ENCODE measurements around the gene BUD23. TPM values are rescaled to one million over a fixed set of nuclear protein-coding genes. Genes with fewer than 3 reads are reported as not detected.

Gene BUD23
- total RNA-seq, 2 experiments from 2014 or later: 108 TPM

- peaks cover 2% of the 10 kb centered on the region for H3K27me3 Mint-ChIP-seq
- intact Hi-C loops (cut with micrococcal nuclease): no loop called here
- DNase-seq (no peak), ATAC-seq (no peak)
- no peak for TF ChIP-seq CTCF (IDR thresholded peaks at IDR 0.05)
- ChIA-PET POLR2A (interaction anchor here (0.6 to 2.3 kb wide), 8 partner anchors 11 to 216 kb away, joined by 3 to 8 read pairs (median 4); partner anchors contain the start of genes BAZ1B and STX1A), CTCF (interaction anchor here (0.9 to 5.2 kb wide), 6 partner anchors 11 to 131 kb away, joined by 3 to 84 read pairs (median 10); partner anchors contain the start of gene VPS37D)
- peaks cover 6% of the 10 kb centered on the region for H3K36me3 Mint-ChIP-seq (ENCODE audit: low read depth)
- H3K4me1 Mint-ChIP-seq (ENCODE audit: low read depth): peaks cover 4% of the 10 kb centered on the region
- H3K4me3 Mint-ChIP-seq: peak overlapping the region; percentile 93
- H3K9me3 Mint-ChIP-seq: no peaks in the 10 kb centered on the region
- peak overlapping the region; percentile 95 for H3K27ac Mint-ChIP-seq
Measured at GRCh38 chr7:73737491-73738219, 54.3 kb downstream of the BUD23 start.

- H3K4me1 Mint-ChIP-seq (ENCODE audit: low read depth): peaks cover 4% of the 10 kb centered on the region
- intact Hi-C loops (cut with micrococcal nuclease): no loop called here
- ATAC-seq (peak; percentile 24), DNase-seq (peak; percentile 76)
- ChIA-PET CTCF (interaction anchor here (0.9 to 5.2 kb wide), 6 partner anchors 12 to 131 kb away, joined by 3 to 84 read pairs (median 10); partner anchors contain the start of gene VPS37D), POLR2A (interaction anchor here (0.6 to 2.3 kb wide), 8 partner anchors 11 to 217 kb away, joined by 3 to 8 read pairs (median 4); partner anchors contain the start of gene BAZ1B)
- H3K36me3 Mint-ChIP-seq (ENCODE audit: low read depth): peaks cover 6% of the 10 kb centered on the region
- no peaks in the 10 kb centered on the region for H3K27me3 Mint-ChIP-seq
- no peaks in the 10 kb centered on the region for H3K9me3 Mint-ChIP-seq
- H3K27ac Mint-ChIP-seq: peak overlapping the region; percentile 95
- TF ChIP-seq CTCF (IDR thresholded peaks at IDR 0.05): no peak
- H3K4me3 Mint-ChIP-seq: peak overlapping the region; percentile 93
Measured at GRCh38 chr7:73738220-73738611, 54.8 kb downstream of the BUD23 start.

- ChIA-PET CTCF (interaction anchor here (0.7 to 5.2 kb wide), 6 partner anchors 14 to 132 kb away, joined by 3 to 84 read pairs (median 10); partner anchors contain the start of gene VPS37D), POLR2A (interaction anchor here (0.6 to 2.3 kb wide), 12 partner anchors 10 to 386 kb away, joined by 3 to 8 read pairs (median 4); partner anchors contain the start of gene BAZ1B)
- TF ChIP-seq CTCF (IDR thresholded peaks at IDR 0.05): no peak
- H3K36me3 Mint-ChIP-seq (ENCODE audit: low read depth): peaks cover 6% of the 10 kb centered on the region
- intact Hi-C loops (cut with micrococcal nuclease): no loop called here
- H3K4me3 Mint-ChIP-seq: peak within 1 kb of the TSS; percentile 93
- peak within 1 kb of the TSS; percentile 95 for H3K27ac Mint-ChIP-seq
- ATAC-seq: peak; percentile 83
- peaks cover 4% of the 10 kb centered on the region for H3K4me1 Mint-ChIP-seq (ENCODE audit: low read depth)
- H3K9me3 Mint-ChIP-seq: no peaks in the 10 kb centered on the region
- no peaks in the 10 kb centered on the region for H3K27me3 Mint-ChIP-seq
- peak; percentile 98 for DNase-seq
Measured at GRCh38 chr7:73738612-73739386, 55.4 kb downstream of the BUD23 start, which contains the start of gene ABHD11. ABHD11 (minus strand) TSS chr7:73738802; CDS start chr7:73738770, 32 bp downstream.

- intact Hi-C loops (cut with micrococcal nuclease): no loop called here
- ChIA-PET CTCF (interaction anchor here (0.7 to 3.6 kb wide), 4 partner anchors 71 to 117 kb away, joined by 3 to 12 read pairs (median 7); partner anchors contain the start of gene VPS37D), POLR2A (interaction anchor here (0.6 to 2.3 kb wide), 7 partner anchors 14 to 386 kb away, joined by 3 to 8 read pairs (median 4); no protein-coding TSS in a partner anchor)
- Mint-ChIP-seq H3K4me1 (ENCODE audit: low read depth) (peaks cover 4% of the 10 kb centered on the region), H3K4me3 (peak overlapping the region; percentile 93), H3K36me3 (ENCODE audit: low read depth) (peaks cover 6% of the 10 kb centered on the region), H3K9me3 (no peaks in the 10 kb centered on the region), H3K27me3 (no peaks in the 10 kb centered on the region), H3K27ac (peak overlapping the region; percentile 81)
- ATAC-seq: no peak
- no peak for TF ChIP-seq CTCF (IDR thresholded peaks at IDR 0.05)
- no peak for DNase-seq
Measured at GRCh38 chr7:73739387-73739767, 56.0 kb downstream of the BUD23 start.

Measured in activated CD8-positive, alpha-beta T cell treated with anti-CD3 and anti-CD28 coated beads for 36 hours (primary cell).